Uterus (tissue), 4 donors: Measurements from ENCODE around the gene HOMER2. TPM values are rescaled to one million over a fixed set of nuclear protein-coding genes. Genes with fewer than 3 reads are reported as not detected.
A peak's percentile ranks its signal among the peaks of the same experiment; 100 is the strongest.
"Not testable (repeated sequence)": the region's sequence is repeated elsewhere in the genome, so short reads cannot be mapped to it uniquely, and the experiment has no call there.

Source experiments
- DNase-seq, 2 donors: peaks; one replicate each; pipeline ENCODE4 v3.0.0-alpha.2; 2019 to 2020
- H3K27ac ChIP-seq, 2 donors: fragments of 200-600 bp; sonication (generic); 1 replicate in 1 of 2; 2 replicates in 1 of 2; pipeline ENCODE4 v1.5.1; 2016 to 2018
- H3K27me3 ChIP-seq, 2 donors: fragments of 200-600 bp; sonication (generic); one replicate each; pipeline ENCODE4 v1.5.1; 2018 to 2019; ENCODE audit warnings: control low read depth in 1 of 2
- H3K36me3 ChIP-seq, 2 donors: fragments of 200-600 bp; sonication (generic); one replicate each; pipeline ENCODE4 v1.5.1; 2019; ENCODE audit warnings: control low read depth in 1 of 2
- H3K4me1 ChIP-seq, 2 donors: fragments of 200-600 bp; sonication (generic); one replicate each; pipeline ENCODE4 v1.5.1; 2018 to 2019; ENCODE audit warnings: control low read depth in 1 of 2
- H3K4me3 ChIP-seq, 2 donors: fragments of 200-600 bp; sonication (generic); 1 replicate in 1 of 2; 2 replicates in 1 of 2; pipeline ENCODE4 v1.5.1; 2018 to 2019; ENCODE audit warnings: mild to moderate bottlenecking in 1 of 2
- H3K9me3 ChIP-seq, 2 donors: fragments of 200-600 bp; sonication (generic); one replicate each; pipeline ENCODE4 v1.5.1; 2019; ENCODE audit warnings: control low read depth in 1 of 2
- CTCF ChIP-seq, 4 experiments: fragments of 200-600 bp in 2 of 4; fragments of 450-650 bp in 2 of 4; sonication (generic) in 2 of 4; IDR thresholded peaks; one replicate each; pipeline ENCODE4 v1.5.1; 2016 to 2019; ENCODE audit warnings: antibody characterized with exemption in 4 of 4, mild to moderate bottlenecking in 2 of 4, moderate library complexity in 1 of 4
- POLR2A ChIP-seq, 2 donors: fragments of 450-650 bp; IDR thresholded peaks; one replicate each; pipeline ENCODE4 v1.6.1; 2016; ENCODE audit warnings: antibody characterized with exemption in 2 of 2, mild to moderate bottlenecking in 1 of 2, moderate library complexity in 1 of 2
- intact Hi-C: fragments of 100-400 bp; cut with DNase I; formaldehyde crosslinking; loops from one replicate; pipeline ENCODE4 v1.15.1; 2023; ENCODE audit warnings: low total_unique reads
- total RNA-seq, 4 donors: library from RNA; depleted of rRNA in 3 of 4; stranded (reverse); fragments of >200 nt in 3 of 4; gene quantifications; one replicate each; pipeline versions ENCODE4 v1.1.0 to v1.2.4, GENCODE V29; 2014 to 2023
- donor health status: DM: yes; HTN: yes; CAD: no.

The HOMER2 gene
- 10 to 100 TPM in 2 of 4 donors, 1 to 10 TPM in 2; 5.1 to 50.0 (median 10.6) TPM for total RNA-seq

- Histone ChIP-seq H3K36me3 (no peaks in the 10 kb centered on the region), H3K4me1 (no peaks in the 10 kb centered on the region), H3K4me3 (peak within 1 kb of the TSS in 1 of 2 donors; percentile 36), H3K27me3 (peaks cover 0 to 4% of the 10 kb centered on the region in 2 donors), H3K27ac (no peak within 1 kb of the TSS), H3K9me3 (no peaks in the 10 kb centered on the region)
- no peak for TF ChIP-seq POLR2A (IDR thresholded peaks at IDR 0.05)
- no peak for TF ChIP-seq CTCF (IDR thresholded peaks at IDR 0.05)
- DNase-seq, result no peak
- intact Hi-C loops, result no loop called here
Observed at GRCh38 chr15:82952158-82953081, at the start of gene HOMER2. Gene HOMER2, minus strand, starts transcription at chr15:82952720. Its CDS starts 185 bp downstream, at chr15:82952535.

- H3K4me3 ChIP-seq, H3K36me3 ChIP-seq, H3K27ac ChIP-seq, H3K27me3 ChIP-seq, H3K9me3 ChIP-seq, DNase-seq, intact Hi-C loops, H3K4me1 ChIP-seq: not testable (repeated sequence)
Observed at GRCh38 chr15:83000672-83001031, 48.1 kb upstream of the HOMER2 start.

- H3K27ac ChIP-seq, result peak overlapping the region in 1 of 2 donors; percentile 30
- no peak overlapping the region for H3K4me3 ChIP-seq
- TF ChIP-seq POLR2A (IDR thresholded peaks at IDR 0.05) (no peak), CTCF (IDR thresholded peaks at IDR 0.05) (peak in 3 of 4 experiments; percentile 15 to 46 (median 35))
Observed at GRCh38 chr15:82999905-83000671, 47.6 kb upstream of the HOMER2 start.

GRCh38 chr15:82999426-82999825 is 46.9 kb upstream of the HOMER2 start:
- H3K4me3 ChIP-seq, result no peak overlapping the region
- H3K4me1 ChIP-seq, result peaks cover 0 to 4% of the 10 kb centered on the region in 2 donors
- no peak for DNase-seq
- intact Hi-C loops, result no loop called here
- no peak overlapping the region for H3K27ac ChIP-seq
- H3K9me3 ChIP-seq, result no peaks in the 10 kb centered on the region
- no peaks in the 10 kb centered on the region for H3K36me3 ChIP-seq
- TF ChIP-seq POLR2A (IDR thresholded peaks at IDR 0.05) (no peak), CTCF (IDR thresholded peaks at IDR 0.05) (no peak)
- H3K27me3 ChIP-seq, result no peaks in the 10 kb centered on the region

More at GRCh38 chr15:82999905-83000671, 47.6 kb upstream of the HOMER2 start:
- no peak for DNase-seq
- Histone ChIP-seq H3K36me3 (no peaks in the 10 kb centered on the region), H3K9me3 (no peaks in the 10 kb centered on the region), H3K4me1 (peaks cover 0 to 4% of the 10 kb centered on the region in 2 donors), H3K27me3 (no peaks in the 10 kb centered on the region)
- intact Hi-C loops, result no loop called here

- Histone ChIP-seq H3K27ac (no peak overlapping the region), H3K4me3 (no peak overlapping the region), H3K4me1 (peaks cover 0 to 4% of the 10 kb centered on the region in 2 donors), H3K9me3 (no peaks in the 10 kb centered on the region), H3K27me3 (no peaks in the 10 kb centered on the region), H3K36me3 (no peaks in the 10 kb centered on the region)
- TF ChIP-seq CTCF (IDR thresholded peaks at IDR 0.05) (no peak), POLR2A (IDR thresholded peaks at IDR 0.05) (no peak)
- DNase-seq, result no peak
- intact Hi-C loops, result no loop called here
Observed at GRCh38 chr15:82995938-82996337, 43.4 kb upstream of the HOMER2 start.
